ENCODE results near the gene C10orf53.

The C10orf53 gene

GRCh38 chr10:49679480-49679893, at the start of gene C10orf53:
C10orf53 (plus strand) TSS chr10:49679651; CDS start chr10:49679698, 47 bp downstream.
- DNase-seq (ENCODE audit: low spot score), result peak; percentile 42

GRCh38 chr10:49631975-49632374, 47.5 kb upstream of the C10orf53 start:
- DNase-seq (ENCODE audit: low spot score), result no peak

- DNase-seq (ENCODE audit: low spot score), result no peak
Measured at GRCh38 chr10:49632406-49633317, 46.8 kb upstream of the C10orf53 start.

- no peak for DNase-seq (ENCODE audit: low spot score)
Measured at GRCh38 chr10:49633327-49634068, 46.0 kb upstream of the C10orf53 start.

- DNase-seq (ENCODE audit: low spot score), result no peak
Measured at GRCh38 chr10:49634069-49634660, 45.3 kb upstream of the C10orf53 start.

GRCh38 chr10:49642311-49642710, 37.1 kb upstream of the C10orf53 start:
- DNase-seq (ENCODE audit: low spot score), result no peak

GRCh38 chr10:49643241-49644034, 36.0 kb upstream of the C10orf53 start:
- DNase-seq (ENCODE audit: low spot score), result no peak

GRCh38 chr10:49644035-49644646, 35.3 kb upstream of the C10orf53 start:
- DNase-seq (ENCODE audit: low spot score), result no peak

- no peak for DNase-seq (ENCODE audit: low spot score)
Measured at GRCh38 chr10:49645417-49645816, 34.0 kb upstream of the C10orf53 start.

- no peak for DNase-seq (ENCODE audit: low spot score)
Measured at GRCh38 chr10:49645871-49646870, 33.3 kb upstream of the C10orf53 start.

GRCh38 chr10:49647554-49647953, 31.9 kb upstream of the C10orf53 start:
- DNase-seq (ENCODE audit: low spot score), result no peak

- DNase-seq (ENCODE audit: low spot score), result no peak
Measured at GRCh38 chr10:49647985-49648795, 31.3 kb upstream of the C10orf53 start.

GRCh38 chr10:49649294-49649693, 30.2 kb upstream of the C10orf53 start:
- no peak for DNase-seq (ENCODE audit: low spot score)

GRCh38 chr10:49649936-49650723, 29.3 kb upstream of the C10orf53 start:
- no peak for DNase-seq (ENCODE audit: low spot score)

- DNase-seq (ENCODE audit: low spot score), result no peak
Measured at GRCh38 chr10:49650724-49651034, 28.8 kb upstream of the C10orf53 start.

GRCh38 chr10:49651039-49651835, 28.2 kb upstream of the C10orf53 start:
- DNase-seq (ENCODE audit: low spot score), result no peak

- DNase-seq (ENCODE audit: low spot score), result no peak
Measured at GRCh38 chr10:49651917-49652316, 27.5 kb upstream of the C10orf53 start.
